Measurements from ENCODE around the gene CHRNG. TPM values are rescaled to one million over a fixed set of nuclear protein-coding genes. Genes with fewer than 3 reads are reported as not detected.
A peak's percentile ranks its signal among the peaks of the same experiment; 100 is the strongest.

The CHRNG gene
- total RNA-seq, 1 donor from 2014 or later: 0.87 TPM

DNA sequence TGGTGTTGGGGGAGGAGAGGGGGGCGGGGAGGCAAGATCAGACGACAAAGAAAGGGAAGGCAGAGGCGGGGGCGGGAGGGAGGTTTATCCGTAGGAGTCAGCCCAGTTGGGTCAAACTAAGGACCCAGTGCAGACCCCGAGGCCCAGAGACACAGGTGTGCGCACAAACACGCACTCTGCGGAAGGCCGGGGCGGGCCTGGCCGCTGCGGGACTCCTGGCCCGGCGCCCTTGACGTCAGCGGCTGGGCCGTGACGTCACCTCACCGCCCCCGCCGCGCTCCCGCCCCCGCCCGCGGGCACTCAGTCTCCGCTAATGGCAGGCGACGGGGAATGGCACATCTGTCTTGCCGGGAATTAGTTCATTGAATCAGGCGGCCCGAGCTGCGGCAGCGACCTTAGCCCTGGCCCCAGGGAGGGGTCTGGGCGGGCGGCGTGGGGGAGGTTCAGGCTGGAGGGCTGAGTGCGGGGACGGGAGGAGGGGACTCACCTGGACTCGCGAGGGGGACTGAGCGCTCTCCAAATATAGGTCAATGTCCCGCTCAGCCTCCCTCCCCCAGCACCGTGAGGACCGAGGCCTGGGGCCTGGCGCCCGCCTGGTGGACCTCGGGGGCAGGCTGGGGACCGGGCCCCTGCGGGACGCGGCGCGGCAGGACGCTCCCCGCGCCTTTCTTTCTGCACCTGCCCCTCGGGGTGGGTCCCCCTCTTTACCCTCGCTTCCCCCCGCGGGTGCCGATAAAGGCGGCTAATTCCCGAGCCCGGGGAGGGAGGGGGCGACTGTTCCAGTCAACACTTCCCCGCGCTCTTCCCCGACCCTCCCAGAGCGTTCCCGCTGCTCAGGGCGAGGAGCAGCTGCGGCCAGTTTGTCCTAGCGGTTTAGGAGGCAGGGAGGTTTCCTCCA, 36.3 kb upstream of the CHRNG start:
- peak overlapping the region; percentile 66 for H3K4me3 Mint-ChIP-seq
- no peaks in the 10 kb centered on the region for H3K36me3 Mint-ChIP-seq
- peak overlapping the region; percentile 61 for H3K27ac Mint-ChIP-seq
- H3K4me1 Mint-ChIP-seq (ENCODE audit: unreplicated experiment): peaks cover 9% of the 10 kb centered on the region
- no peaks in the 10 kb centered on the region for H3K9me3 Mint-ChIP-seq
- no peak for TF ChIP-seq CTCF (conservative IDR thresholded peaks at IDR 0.05)
- DNase-seq (ENCODE audit: extremely low spot score, unreplicated experiment): no peak
- peaks cover 67% of the 10 kb centered on the region for H3K27me3 Mint-ChIP-seq

GRCh38 chr2:232503809-232504323, 35.6 kb upstream of the CHRNG start:
- peaks cover 9% of the 10 kb centered on the region for H3K4me1 Mint-ChIP-seq (ENCODE audit: unreplicated experiment)
- DNase-seq (ENCODE audit: extremely low spot score, unreplicated experiment): no peak
- H3K9me3 Mint-ChIP-seq: no peaks in the 10 kb centered on the region
- peak overlapping the region; percentile 50 for H3K27ac Mint-ChIP-seq
- H3K4me3 Mint-ChIP-seq: peak overlapping the region; percentile 66
- H3K36me3 Mint-ChIP-seq: no peaks in the 10 kb centered on the region
- H3K27me3 Mint-ChIP-seq: peaks cover 65% of the 10 kb centered on the region
- TF ChIP-seq CTCF (conservative IDR thresholded peaks at IDR 0.05): no peak

DNA sequence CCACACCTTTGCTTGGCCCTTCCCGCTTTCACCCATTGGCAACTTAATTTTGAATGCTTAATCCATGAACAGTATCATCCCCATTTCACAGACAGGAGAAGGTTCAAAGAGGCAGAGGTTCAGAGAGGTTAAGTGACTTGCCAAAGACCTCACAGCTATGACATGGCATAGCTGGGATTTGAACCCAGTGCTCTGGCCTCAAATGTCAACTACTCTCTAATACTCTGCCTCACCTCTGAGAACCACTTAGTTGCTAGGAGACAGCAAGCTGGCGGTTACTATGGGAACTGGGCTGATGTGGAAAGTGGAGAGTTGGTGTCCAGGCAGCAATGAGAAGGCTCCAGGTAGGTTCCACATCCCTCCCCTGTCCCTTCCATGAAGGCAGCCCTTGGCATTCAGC, 35.1 kb upstream of the CHRNG start:
- Mint-ChIP-seq H3K27me3 (peaks cover 65% of the 10 kb centered on the region), H3K4me3 (no peak overlapping the region), H3K36me3 (no peaks in the 10 kb centered on the region), H3K9me3 (no peaks in the 10 kb centered on the region), H3K4me1 (ENCODE audit: unreplicated experiment) (peaks cover 9% of the 10 kb centered on the region), H3K27ac (peak overlapping the region; percentile 50)
- no peak for DNase-seq (ENCODE audit: extremely low spot score, unreplicated experiment)
- no peak for TF ChIP-seq CTCF (conservative IDR thresholded peaks at IDR 0.05)

DNA sequence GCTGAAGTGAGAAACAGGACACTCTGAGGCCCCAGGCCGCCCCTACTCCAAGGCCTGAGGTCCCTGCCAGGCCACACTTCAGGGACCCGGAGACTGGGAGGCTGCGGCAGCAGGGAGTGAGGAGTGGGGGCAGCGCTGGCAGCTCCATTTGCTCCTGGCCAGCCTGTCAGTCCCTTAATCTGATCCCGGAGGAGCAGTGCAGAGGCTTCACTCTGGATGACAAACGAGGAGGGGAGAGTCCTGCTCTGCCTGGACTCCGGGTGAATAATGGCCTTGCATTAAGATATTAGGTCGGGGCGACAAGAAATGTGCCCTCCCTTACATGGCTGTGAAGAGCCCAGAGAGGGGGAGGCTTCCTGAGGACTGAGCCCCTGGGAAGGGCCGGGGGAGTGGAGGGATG, 33.6 kb upstream of the CHRNG start:
- TF ChIP-seq CTCF (conservative IDR thresholded peaks at IDR 0.05): no peak
- no peak for DNase-seq (ENCODE audit: extremely low spot score, unreplicated experiment)
- peaks cover 67% of the 10 kb centered on the region for H3K27me3 Mint-ChIP-seq
- no peak overlapping the region for H3K27ac Mint-ChIP-seq
- peaks cover 9% of the 10 kb centered on the region for H3K4me1 Mint-ChIP-seq (ENCODE audit: unreplicated experiment)
- no peaks in the 10 kb centered on the region for H3K9me3 Mint-ChIP-seq
- no peak overlapping the region for H3K4me3 Mint-ChIP-seq
- no peaks in the 10 kb centered on the region for H3K36me3 Mint-ChIP-seq

- H3K4me1 Mint-ChIP-seq (ENCODE audit: unreplicated experiment): peaks cover 9% of the 10 kb centered on the region
- TF ChIP-seq CTCF (conservative IDR thresholded peaks at IDR 0.05): no peak
- H3K9me3 Mint-ChIP-seq: no peaks in the 10 kb centered on the region
- no peak for DNase-seq (ENCODE audit: extremely low spot score, unreplicated experiment)
- peaks cover 65% of the 10 kb centered on the region for H3K27me3 Mint-ChIP-seq
- no peak overlapping the region for H3K4me3 Mint-ChIP-seq
- no peaks in the 10 kb centered on the region for H3K36me3 Mint-ChIP-seq
- H3K27ac Mint-ChIP-seq: no peak overlapping the region
Observed at GRCh38 chr2:232506709-232507108, 32.8 kb upstream of the CHRNG start.
